Keratinocyte (primary cell): ENCODE data around the gene DPY19L1. TPM values are rescaled to one million over a fixed set of nuclear protein-coding genes. Genes with fewer than 3 reads are reported as not detected.
"Not testable (repeated sequence)": the region's sequence is repeated elsewhere in the genome, so short reads cannot be mapped to it uniquely, and the experiment has no call there.

Experiments used
- DNase-seq: peaks from one replicate; pipeline ENCODE4 v3.0.0-alpha.2; 2011; ENCODE audit warnings: low read depth, missing footprints, low spot score
- FAIRE-seq: peaks from 2 replicates; lab custom pipeline; 2011; peaks lifted over from hg19 to GRCh38; lab: Jason Lieb, UNC
- H2AFZ ChIP-seq: 2 replicates; pipeline ENCODE4 v1.6.0; 2012; ENCODE audit warnings: low read length, control low read depth, inconsistent platforms; ENCODE audit not compliant: control insufficient read depth
- H3K27ac ChIP-seq: 2 replicates; pipeline ENCODE4 v1.5.1; 2011; ENCODE audit warnings: low read length; ENCODE audit not compliant: control insufficient read depth, insufficient read depth
- H3K27me3 ChIP-seq: 3 replicates; pipeline ENCODE4 v1.6.0; 2011; ENCODE audit warnings: low read length; ENCODE audit not compliant: control insufficient read depth, insufficient read depth; ENCODE audit errors: extremely low read depth
- H3K36me3 ChIP-seq, 2 experiments: 2 replicates in 1 of 2; 3 replicates in 1 of 2; pipeline ENCODE4 v1.5.1; 2011; ENCODE audit warnings: low read length in 2 of 2, mild to moderate bottlenecking in 1 of 2; ENCODE audit not compliant: control insufficient read depth in 2 of 2, insufficient read depth in 2 of 2; ENCODE audit errors: extremely low read depth in 1 of 2
- H3K4me1 ChIP-seq: 3 replicates; pipeline ENCODE4 v1.5.1; 2011; ENCODE audit warnings: low read length; ENCODE audit not compliant: control insufficient read depth, insufficient read depth; ENCODE audit errors: extremely low read depth
- H3K4me2 ChIP-seq: 3 replicates; pipeline ENCODE4 v1.6.0; 2011; ENCODE audit warnings: low read depth, low read length; ENCODE audit not compliant: control insufficient read depth, insufficient read depth; ENCODE audit errors: extremely low read depth
- H3K4me3 ChIP-seq, 3 experiments: fragments of 200-600 bp in 1 of 3; sonication (generic) in 1 of 3; 2 replicates in 2 of 3; 3 replicates in 1 of 3; pipeline ENCODE4 v1.5.1; 2011 to 2016; ENCODE audit warnings: low read length in 3 of 3, mild to moderate bottlenecking in 3 of 3, control low read depth in 2 of 3, inconsistent platforms in 1 of 3, low read depth in 1 of 3, mixed read lengths in 1 of 3, mixed run types in 1 of 3, moderate library complexity in 1 of 3; ENCODE audit not compliant: control insufficient read depth in 2 of 3, insufficient read depth in 2 of 3; ENCODE audit errors: extremely low read depth in 1 of 3
- H3K79me2 ChIP-seq: 2 replicates; pipeline ENCODE4 v1.6.0; 2012; ENCODE audit warnings: low read length; ENCODE audit not compliant: control insufficient read depth, insufficient read depth
- H3K9ac ChIP-seq: 3 replicates; pipeline ENCODE4 v1.6.0; 2011; ENCODE audit warnings: low read length; ENCODE audit not compliant: control insufficient read depth, insufficient read depth; ENCODE audit errors: extremely low read depth
- H3K9me1 ChIP-seq: 3 replicates; pipeline ENCODE4 v1.6.0; 2011; ENCODE audit warnings: low read length; ENCODE audit not compliant: control insufficient read depth, insufficient read depth; ENCODE audit errors: extremely low read depth
- H3K9me3 ChIP-seq: 2 replicates; pipeline ENCODE4 v1.5.1; 2012; ENCODE audit warnings: low read depth, low read length; ENCODE audit not compliant: control insufficient read depth
- H4K20me1 ChIP-seq: 3 replicates; pipeline ENCODE4 v1.6.0; 2011; ENCODE audit warnings: low read length; ENCODE audit not compliant: control insufficient read depth, insufficient read depth; ENCODE audit errors: extremely low read depth
- CTCF ChIP-seq, 3 experiments: IDR thresholded peaks in 1 of 3; conservative IDR thresholded peaks in 1 of 3; optimal IDR thresholded peaks in 1 of 3; 2 replicates in 2 of 3; 3 replicates in 1 of 3; pipeline versions ENCODE3 to v1.5.1; 2011; ENCODE audit warnings: low read length in 3 of 3, mild to moderate bottlenecking in 3 of 3, moderate library complexity in 2 of 3, control low read depth in 1 of 3, inconsistent platforms in 1 of 3; ENCODE audit not compliant: insufficient read depth in 2 of 3; ENCODE audit errors: extremely low read depth in 1 of 3
- EZH2 ChIP-seq: IDR thresholded peaks from one replicate; pipeline ENCODE4 v1.6.1; 2012; ENCODE audit warnings: inconsistent platforms, mild to moderate bottlenecking, low read length, moderate library complexity
- dilution Hi-C: fragments of 300-500 bp; cut with MboI; formaldehyde crosslinking; loops from one replicate; pipeline ENCODE4 v1.7.0; 2020; ENCODE audit warnings: low sequenced_read_pairs; ENCODE audit not compliant: extremely low pct_ligation_motif_present
- polyA plus RNA-seq, 5 experiments: library from polyadenylated mRNA; depleted of rRNA in 3 of 5; stranded (reverse) in 3 of 5; stranded (forward) in 1 of 5; unstranded in 1 of 5; fragments of >200 nt; gene quantifications; 1 replicate in 1 of 5; 2 replicates in 3 of 5; 3 replicates in 1 of 5; pipeline versions ENCODE4 v1.2.1 to v1.2.3, GENCODE V29; 2011 to 2012; ENCODE audit warnings: missing spikeins in 2 of 5, low read depth in 1 of 5, low replicate concordance in 1 of 5

DPY19L1 gene
- polyA plus RNA-seq, 1 donor (not counting 4 experiments of a cell fraction or from before 2014, with no cell fraction given), result 29.2 TPM

GRCh38 chr7:34949361-34949760 lies 87.9 kb downstream of the DPY19L1 start:
- no peak for DNase-seq
- Histone ChIP-seq H3K36me3 (no peaks in the 10 kb centered on the region), H4K20me1 (no peaks in the 10 kb centered on the region), H3K4me2 (no peak overlapping the region), H3K27me3 (no peaks in the 10 kb centered on the region), H3K4me1 (no peaks in the 10 kb centered on the region), H3K4me3 (no peak overlapping the region), H3K9me3 (no peaks in the 10 kb centered on the region), H3K27ac (no peak overlapping the region), H3K9ac (no peak overlapping the region), H3K79me2 (no peaks in the 10 kb centered on the region), H3K9me1 (no peaks in the 10 kb centered on the region), H2AFZ (no peak overlapping the region)
- TF ChIP-seq EZH2, result no peak
- dilution Hi-C loops, result no loop called here
- FAIRE-seq, result no peak

GRCh38 chr7:34947427-34947826 lies 89.9 kb downstream of the DPY19L1 start:
- dilution Hi-C loops, result not testable (repeated sequence)

GRCh38 chr7:34946486-34946885 lies 90.8 kb downstream of the DPY19L1 start:
- no peaks in the 10 kb centered on the region for H4K20me1 ChIP-seq
- no peak overlapping the region for H3K4me3 ChIP-seq
- TF ChIP-seq CTCF (optimal IDR thresholded peaks at IDR 0.05 in 1 of 3, IDR thresholded peaks at IDR 0.05 in 1 of 3, conservative IDR thresholded peaks at IDR 0.05 in 1 of 3; ENCODE audit: extremely low read depth in 1 of 3, insufficient read depth in 2 of 3, low read length in 3 of 3), result no peak
- TF ChIP-seq EZH2, result no peak
- FAIRE-seq (no peak), DNase-seq (no peak)
- no peaks in the 10 kb centered on the region for H3K36me3 ChIP-seq
- no peaks in the 10 kb centered on the region for H3K27me3 ChIP-seq
- H3K9ac ChIP-seq, result no peak overlapping the region
- dilution Hi-C loops, result no loop called here
- no peak overlapping the region for H3K27ac ChIP-seq
- H2AFZ ChIP-seq, result no peak overlapping the region
- H3K9me1 ChIP-seq, result no peaks in the 10 kb centered on the region
- no peak overlapping the region for H3K4me2 ChIP-seq
- H3K9me3 ChIP-seq, result no peaks in the 10 kb centered on the region
- H3K79me2 ChIP-seq, result no peaks in the 10 kb centered on the region
- H3K4me1 ChIP-seq, result no peaks in the 10 kb centered on the region

More at GRCh38 chr7:34947427-34947826, 89.9 kb downstream of the DPY19L1 start:
- not testable (repeated sequence) for DNase-seq, H3K9me3 ChIP-seq, H3K27ac ChIP-seq, H3K4me1 ChIP-seq, H3K36me3 ChIP-seq, H3K9me1 ChIP-seq, H3K4me3 ChIP-seq, H3K9ac ChIP-seq, FAIRE-seq, H3K4me2 ChIP-seq, H3K79me2 ChIP-seq, H3K27me3 ChIP-seq, H4K20me1 ChIP-seq, H2AFZ ChIP-seq

- H4K20me1 ChIP-seq, dilution Hi-C loops: not testable (repeated sequence)
- peak; percentile 46 for FAIRE-seq
Observed at GRCh38 chr7:34945894-34946477, 91.3 kb downstream of the DPY19L1 start.

More at GRCh38 chr7:34945894-34946477, 91.3 kb downstream of the DPY19L1 start:
- H3K36me3 ChIP-seq, H3K9me1 ChIP-seq, H3K9ac ChIP-seq, H2AFZ ChIP-seq, H3K27ac ChIP-seq, H3K79me2 ChIP-seq, H3K4me2 ChIP-seq, H3K9me3 ChIP-seq, DNase-seq, H3K4me1 ChIP-seq, H3K4me3 ChIP-seq, H3K27me3 ChIP-seq: not testable (repeated sequence)
